Measurements from ENCODE around the gene SLC22A15. TPM values are rescaled to one million over a fixed set of nuclear protein-coding genes. Genes with fewer than 3 reads are reported as not detected.

SLC22A15 gene
- total RNA-seq, 1 donor from 2014 or later: 26.8 TPM

- intact Hi-C loops (cut with DNase I): no loop called here
- Histone ChIP-seq H3K36me3 (no peaks in the 10 kb centered on the region), H3K9me3 (peaks cover 16% of the 10 kb centered on the region), H3K4me3 (no peak overlapping the region), H3K27me3 (ENCODE audit: low read depth) (no peaks in the 10 kb centered on the region), H3K27ac (no peak overlapping the region), H3K4me1 (no peaks in the 10 kb centered on the region)
- no peak for TF ChIP-seq CTCF (IDR thresholded peaks at IDR 0.05)
- no peak for ATAC-seq
- DNase-seq: no peak
Observed at GRCh38 chr1:116099919-116100318, 123.6 kb downstream of the SLC22A15 start.

GRCh38 chr1:116104667-116105066, 128.4 kb downstream of the SLC22A15 start:
- no peaks in the 10 kb centered on the region for H3K4me1 ChIP-seq
- intact Hi-C loops (cut with DNase I): no loop called here
- H3K36me3 ChIP-seq: no peaks in the 10 kb centered on the region
- no peak for TF ChIP-seq CTCF (IDR thresholded peaks at IDR 0.05)
- DNase-seq: no peak
- H3K27ac ChIP-seq: no peak overlapping the region
- no peak for ATAC-seq
- no peak overlapping the region for H3K4me3 ChIP-seq
- H3K27me3 ChIP-seq (ENCODE audit: low read depth): no peaks in the 10 kb centered on the region
- no peaks in the 10 kb centered on the region for H3K9me3 ChIP-seq

GRCh38 chr1:116105996-116106395, 129.7 kb downstream of the SLC22A15 start:
- DNase-seq (no peak), ATAC-seq (no peak)
- Histone ChIP-seq H3K4me3 (no peak overlapping the region), H3K36me3 (no peaks in the 10 kb centered on the region), H3K27me3 (ENCODE audit: low read depth) (no peaks in the 10 kb centered on the region), H3K4me1 (peaks cover 4% of the 10 kb centered on the region), H3K9me3 (no peaks in the 10 kb centered on the region), H3K27ac (no peak overlapping the region)
- intact Hi-C loops (cut with DNase I): no loop called here
- TF ChIP-seq CTCF (IDR thresholded peaks at IDR 0.05): no peak

- ATAC-seq (no peak), DNase-seq (no peak)
- H3K27ac ChIP-seq: no peak overlapping the region
- TF ChIP-seq CTCF (IDR thresholded peaks at IDR 0.05): no peak
- no peak overlapping the region for H3K4me3 ChIP-seq
- H3K4me1 ChIP-seq: peaks cover 11% of the 10 kb centered on the region
- no peaks in the 10 kb centered on the region for H3K36me3 ChIP-seq
- intact Hi-C loops (cut with DNase I): no loop called here
- H3K9me3 ChIP-seq: no peaks in the 10 kb centered on the region
- H3K27me3 ChIP-seq (ENCODE audit: low read depth): no peaks in the 10 kb centered on the region
Observed at GRCh38 chr1:116106646-116107045, 130.3 kb downstream of the SLC22A15 start.

- TF ChIP-seq CTCF (IDR thresholded peaks at IDR 0.05): no peak
- no peaks in the 10 kb centered on the region for H3K27me3 ChIP-seq (ENCODE audit: low read depth)
- peaks cover 14% of the 10 kb centered on the region for H3K4me1 ChIP-seq
- no peak overlapping the region for H3K27ac ChIP-seq
- intact Hi-C loops (cut with DNase I): no loop called here
- no peak overlapping the region for H3K4me3 ChIP-seq
- DNase-seq: no peak
- no peak for ATAC-seq
- H3K36me3 ChIP-seq: no peaks in the 10 kb centered on the region
- H3K9me3 ChIP-seq: no peaks in the 10 kb centered on the region
Observed at GRCh38 chr1:116107371-116107770, 131.1 kb downstream of the SLC22A15 start.

Data from lower lobe of right lung (tissue), 2 donors.